Measurements from ENCODE around the gene ZNF593OS. TPM values are rescaled to one million over a fixed set of nuclear protein-coding genes. Genes with fewer than 3 reads are reported as not detected.

ZNF593OS gene
- not detected for total RNA-seq

DNA sequence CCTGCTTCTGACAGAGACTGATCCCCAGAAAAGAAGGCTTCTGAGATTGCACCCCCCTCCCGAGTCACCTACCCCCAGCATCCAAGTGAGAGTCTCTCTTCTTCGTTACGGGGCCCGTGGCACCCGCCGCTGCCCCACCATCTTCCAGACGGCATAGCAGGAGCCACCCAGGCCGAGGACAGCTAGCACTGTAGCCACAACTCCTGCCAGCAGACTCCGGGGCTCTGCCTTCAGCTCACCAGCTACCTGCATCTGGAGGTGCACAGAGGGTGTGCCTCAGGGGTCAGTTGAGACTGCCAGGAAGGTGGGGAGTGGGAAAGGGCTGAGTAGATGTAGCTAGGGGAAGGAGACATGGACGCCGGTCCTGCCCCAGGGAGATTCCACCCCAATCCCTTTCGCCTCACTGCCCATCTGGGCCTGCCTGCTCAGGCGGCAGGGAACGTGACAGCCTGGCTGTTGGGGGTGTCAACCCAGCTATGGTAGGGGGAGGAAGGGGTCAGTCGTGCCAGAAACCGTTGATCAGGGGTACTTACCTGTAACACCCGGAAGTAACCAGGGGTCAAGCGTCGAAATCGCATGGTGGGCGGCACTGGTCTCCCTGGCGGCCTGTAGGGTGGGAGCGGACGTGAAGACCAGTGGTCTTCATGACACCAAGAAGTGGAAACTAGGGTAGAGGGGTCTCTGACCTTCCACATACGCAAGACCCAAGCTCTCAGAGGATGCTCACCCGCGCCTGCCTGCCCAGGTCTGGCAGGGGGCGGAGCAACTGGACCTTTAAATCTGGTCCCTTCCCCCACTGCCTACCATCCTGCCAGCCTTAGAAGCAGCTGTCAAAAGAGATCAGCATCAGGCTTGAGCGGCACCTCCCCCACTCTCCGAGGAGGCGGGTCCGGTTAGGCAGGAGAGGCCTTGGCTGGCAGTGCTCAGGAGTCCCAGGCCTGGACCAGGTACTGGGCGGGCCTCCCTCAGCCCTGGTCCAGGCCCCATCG is at the start of gene ZNF593OS:
ZNF593OS (minus strand) TSS at position 749 of the 989 bp plus-strand sequence; CDS start at position 578, 171 bp downstream.
- Histone ChIP-seq H3K9me3 (no peaks in the 10 kb centered on the region), H3K27ac (no peak within 1 kb of the TSS), H3K36me3 (replicated peaks in 1 of 2; ENCODE audit: insufficient read depth in 1 of 2, low read depth in 2 of 2) (no peaks in the 10 kb centered on the region), H3K4me1 (peaks cover 18% of the 10 kb centered on the region), H3K4me3 (no peak within 1 kb of the TSS), H3K27me3 (no peaks in the 10 kb centered on the region)
- DNase-seq = no peak
- intact Hi-C loops (cut with DNase I) = no loop called here
- WGBS, 2 donors = 85 to 90% methylated on average over 24 to 34 of the region's 34 CpGs
- TF ChIP-seq, protein P1, sequence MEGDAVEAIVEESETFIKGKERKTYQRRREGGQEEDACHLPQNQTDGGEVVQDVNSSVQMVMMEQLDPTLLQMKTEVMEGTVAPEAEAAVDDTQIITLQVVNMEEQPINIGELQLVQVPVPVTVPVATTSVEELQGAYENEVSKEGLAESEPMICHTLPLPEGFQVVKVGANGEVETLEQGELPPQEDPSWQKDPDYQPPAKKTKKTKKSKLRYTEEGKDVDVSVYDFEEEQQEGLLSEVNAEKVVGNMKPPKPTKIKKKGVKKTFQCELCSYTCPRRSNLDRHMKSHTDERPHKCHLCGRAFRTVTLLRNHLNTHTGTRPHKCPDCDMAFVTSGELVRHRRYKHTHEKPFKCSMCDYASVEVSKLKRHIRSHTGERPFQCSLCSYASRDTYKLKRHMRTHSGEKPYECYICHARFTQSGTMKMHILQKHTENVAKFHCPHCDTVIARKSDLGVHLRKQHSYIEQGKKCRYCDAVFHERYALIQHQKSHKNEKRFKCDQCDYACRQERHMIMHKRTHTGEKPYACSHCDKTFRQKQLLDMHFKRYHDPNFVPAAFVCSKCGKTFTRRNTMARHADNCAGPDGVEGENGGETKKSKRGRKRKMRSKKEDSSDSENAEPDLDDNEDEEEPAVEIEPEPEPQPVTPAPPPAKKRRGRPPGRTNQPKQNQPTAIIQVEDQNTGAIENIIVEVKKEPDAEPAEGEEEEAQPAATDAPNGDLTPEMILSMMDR (IDR thresholded peaks at IDR 0.05) = no peak
- TF ChIP-seq POLR2A (IDR thresholded peaks at IDR 0.05) = no peak
- ATAC-seq = no peak

DNA sequence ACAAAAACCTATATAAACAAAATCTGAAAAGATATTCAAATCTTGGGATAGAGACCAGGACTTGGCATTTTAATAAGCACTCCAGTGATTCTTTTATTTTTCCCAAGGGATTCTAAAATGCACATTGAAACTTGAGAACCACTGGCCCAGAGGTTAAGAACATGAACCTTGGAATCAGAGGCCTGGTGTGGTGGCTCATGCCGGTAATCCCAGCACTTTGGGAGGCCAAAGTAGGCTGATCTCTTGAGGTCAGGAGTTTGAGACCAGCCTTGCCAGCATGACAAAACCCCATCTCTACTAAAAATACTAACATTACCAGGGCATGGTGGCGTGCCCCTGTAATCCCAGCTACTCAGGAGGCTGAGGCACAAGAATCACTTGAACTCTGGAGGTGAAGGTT is 49.5 kb upstream of the ZNF593OS start:
- 73 to 93% methylated on average over 2 of the region's 2 CpGs for WGBS, 2 donors
- no peak overlapping the region for H3K4me3 ChIP-seq
- peaks cover 5% of the 10 kb centered on the region for H3K4me1 ChIP-seq
- ATAC-seq (no peak), DNase-seq (no peak)
- H3K9me3 ChIP-seq = no peaks in the 10 kb centered on the region
- intact Hi-C loops (cut with DNase I) = no loop called here
- no peak overlapping the region for H3K27ac ChIP-seq
- no peaks in the 10 kb centered on the region for H3K36me3 ChIP-seq (replicated peaks in 1 of 2; ENCODE audit: insufficient read depth in 1 of 2, low read depth in 2 of 2)
- H3K27me3 ChIP-seq = no peaks in the 10 kb centered on the region
- TF ChIP-seq, protein P1 (IDR thresholded peaks at IDR 0.05) = no peak
- no peak for TF ChIP-seq POLR2A (IDR thresholded peaks at IDR 0.05)

- H3K36me3 ChIP-seq (replicated peaks in 1 of 2; ENCODE audit: insufficient read depth in 1 of 2, low read depth in 2 of 2) = no peaks in the 10 kb centered on the region
- no peaks in the 10 kb centered on the region for H3K9me3 ChIP-seq
Observed at GRCh38 chr1:26220199-26220912, 48.7 kb upstream of the ZNF593OS start.

GRCh38 chr1:26218906-26219494 is 47.4 kb upstream of the ZNF593OS start:
- Histone ChIP-seq H3K4me1 (no peaks in the 10 kb centered on the region), H3K27ac (peak overlapping the region in 2 of 4 donors; percentile 8 to 35), H3K36me3 (replicated peaks in 1 of 2; ENCODE audit: insufficient read depth in 1 of 2, low read depth in 2 of 2) (no peaks in the 10 kb centered on the region), H3K4me3 (no peak overlapping the region), H3K9me3 (no peaks in the 10 kb centered on the region), H3K27me3 (no peaks in the 10 kb centered on the region)
- intact Hi-C loops (cut with DNase I) = no loop called here
- ATAC-seq (peak; percentile 82), DNase-seq (peak; percentile 53 to 76 (median 71))
- no peak for TF ChIP-seq POLR2A (IDR thresholded peaks at IDR 0.05)
- TF ChIP-seq, protein P1 (IDR thresholded peaks at IDR 0.05) = no peak
- 16 to 37% methylated on average over 6 to 11 of the region's 11 CpGs for WGBS, 2 donors

More at GRCh38 chr1:26220199-26220912, 48.7 kb upstream of the ZNF593OS start:
- no peaks in the 10 kb centered on the region for H3K27me3 ChIP-seq
- intact Hi-C loops (cut with DNase I) = no loop called here
- DNase-seq (no peak), ATAC-seq (no peak)
- no peak overlapping the region for H3K27ac ChIP-seq
- 65 to 79% methylated on average over 12 to 27 of the region's 27 CpGs for WGBS, 2 donors
- no peaks in the 10 kb centered on the region for H3K4me1 ChIP-seq
- no peak overlapping the region for H3K4me3 ChIP-seq
- TF ChIP-seq, protein P1 (IDR thresholded peaks at IDR 0.05) = no peak
- TF ChIP-seq POLR2A (IDR thresholded peaks at IDR 0.05) = no peak
